ENCODE measurements around the gene ARID3A. TPM values are rescaled to one million over a fixed set of nuclear protein-coding genes. Genes with fewer than 3 reads are reported as not detected.

Gene ARID3A
- total RNA-seq, 1 experiment from 2014 or later, result 5.6 TPM

GRCh38 chr19:944171-944567, 18.3 kb downstream of the ARID3A start:
- Histone ChIP-seq H3F3A (ENCODE audit: low read length, unreplicated experiment) (no peaks in the 10 kb centered on the region), H3K9me2 (replicated peaks; ENCODE audit: low read length) (no peaks in the 10 kb centered on the region), H2AFZ (ENCODE audit: low read length) (no peak overlapping the region), H3K79me2 (ENCODE audit: low read length) (peaks cover 4% of the 10 kb centered on the region; the same call in 1 of the 2 replicates), H3K4me3 (ENCODE audit: low read length) (no peak overlapping the region), H3K4me1 (ENCODE audit: insufficient read depth, low read length) (peaks cover 17% of the 10 kb centered on the region; the same call in 1 of the 2 replicates), H4K20me1 (ENCODE audit: low read length) (no peaks in the 10 kb centered on the region), H3K4me2 (ENCODE audit: low read length) (no peak overlapping the region), H3K36me3 (ENCODE audit: low read depth, low read length) (no peaks in the 10 kb centered on the region), H3K27me3 (ENCODE audit: low read length) (no peaks in the 10 kb centered on the region), H3K9ac (ENCODE audit: low read length) (no peak overlapping the region), H3K9me3 (ENCODE audit: low read length) (no peaks in the 10 kb centered on the region), H3K27ac (ENCODE audit: low read length) (no peak overlapping the region)
- TF ChIP-seq EZH2 (IDR thresholded peaks at IDR 0.05; ENCODE audit: low read length, unreplicated experiment) (no peak), CTCF (conservative IDR thresholded peaks at IDR 0.05; ENCODE audit: low read depth, low read length) (no peak), EZH2phosphoT487 (IDR thresholded peaks at IDR 0.05; ENCODE audit: borderline replicate concordance, low read length) (no peak)
- no TSS peak for BruUV-seq (replicated peaks)
- POLR2A ChIA-PET (ENCODE audit: unreplicated experiment), result no interaction called here
- intact Hi-C loops (cut with micrococcal nuclease), result no loop called here
- ATAC-seq, result no peak
- DNase-seq, result no peak
- CTCF ChIA-PET, result no interaction called here

DNA sequence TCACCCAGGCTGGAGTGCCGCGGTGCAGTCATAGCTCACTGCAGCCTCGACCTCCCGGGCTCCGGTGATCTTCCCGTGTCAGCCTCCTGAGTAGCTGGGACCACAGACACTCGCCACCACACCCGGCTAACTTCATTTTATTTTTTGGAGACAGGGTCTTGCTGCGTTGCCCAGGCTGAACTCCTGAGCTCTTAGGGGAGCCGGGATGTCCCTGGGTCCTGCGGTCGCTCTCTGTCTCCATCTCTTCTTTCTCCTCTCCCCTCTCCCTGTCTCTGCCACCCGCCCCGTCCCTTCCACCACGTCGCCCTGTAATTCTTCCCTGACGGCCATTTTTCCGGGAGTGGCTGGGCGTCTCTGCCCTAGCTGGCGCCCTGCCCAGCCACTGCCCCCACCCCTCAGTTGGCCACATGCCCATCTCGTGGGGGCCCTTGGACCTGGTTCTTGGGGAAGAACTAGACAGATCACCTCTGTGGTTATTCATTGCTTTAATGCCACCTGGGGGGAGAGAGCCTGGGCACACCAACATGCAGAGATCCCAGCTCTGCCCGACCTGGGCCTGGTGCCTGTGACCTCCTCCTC, 18.9 kb downstream of the ARID3A start:
- Histone ChIP-seq H3K4me3 (ENCODE audit: low read length) (no peak overlapping the region), H2AFZ (ENCODE audit: low read length) (no peak overlapping the region), H3K9ac (ENCODE audit: low read length) (no peak overlapping the region), H3K9me3 (ENCODE audit: low read length) (no peaks in the 10 kb centered on the region), H4K20me1 (ENCODE audit: low read length) (no peaks in the 10 kb centered on the region), H3F3A (ENCODE audit: low read length, unreplicated experiment) (no peaks in the 10 kb centered on the region), H3K36me3 (ENCODE audit: low read depth, low read length) (no peaks in the 10 kb centered on the region), H3K9me2 (replicated peaks; ENCODE audit: low read length) (no peaks in the 10 kb centered on the region), H3K27me3 (ENCODE audit: low read length) (no peaks in the 10 kb centered on the region), H3K4me2 (ENCODE audit: low read length) (no peak overlapping the region), H3K79me2 (ENCODE audit: low read length) (peaks cover 4% of the 10 kb centered on the region; the same call in 1 of the 2 replicates), H3K27ac (ENCODE audit: low read length) (no peak overlapping the region), H3K4me1 (ENCODE audit: insufficient read depth, low read length) (peaks cover 17% of the 10 kb centered on the region; the same call in 1 of the 2 replicates)
- no peak for TF ChIP-seq CTCF (conservative IDR thresholded peaks at IDR 0.05; ENCODE audit: low read depth, low read length)
- TF ChIP-seq EZH2phosphoT487 (IDR thresholded peaks at IDR 0.05; ENCODE audit: borderline replicate concordance, low read length), result no peak
- no peak for TF ChIP-seq EZH2 (IDR thresholded peaks at IDR 0.05; ENCODE audit: low read length, unreplicated experiment)
- no TSS peak for BruUV-seq (replicated peaks)
- CTCF ChIA-PET, result no interaction called here
- intact Hi-C loops (cut with micrococcal nuclease), result no loop called here
- POLR2A ChIA-PET (ENCODE audit: unreplicated experiment), result no interaction called here
- no peak for DNase-seq
- ATAC-seq, result no peak

DNA sequence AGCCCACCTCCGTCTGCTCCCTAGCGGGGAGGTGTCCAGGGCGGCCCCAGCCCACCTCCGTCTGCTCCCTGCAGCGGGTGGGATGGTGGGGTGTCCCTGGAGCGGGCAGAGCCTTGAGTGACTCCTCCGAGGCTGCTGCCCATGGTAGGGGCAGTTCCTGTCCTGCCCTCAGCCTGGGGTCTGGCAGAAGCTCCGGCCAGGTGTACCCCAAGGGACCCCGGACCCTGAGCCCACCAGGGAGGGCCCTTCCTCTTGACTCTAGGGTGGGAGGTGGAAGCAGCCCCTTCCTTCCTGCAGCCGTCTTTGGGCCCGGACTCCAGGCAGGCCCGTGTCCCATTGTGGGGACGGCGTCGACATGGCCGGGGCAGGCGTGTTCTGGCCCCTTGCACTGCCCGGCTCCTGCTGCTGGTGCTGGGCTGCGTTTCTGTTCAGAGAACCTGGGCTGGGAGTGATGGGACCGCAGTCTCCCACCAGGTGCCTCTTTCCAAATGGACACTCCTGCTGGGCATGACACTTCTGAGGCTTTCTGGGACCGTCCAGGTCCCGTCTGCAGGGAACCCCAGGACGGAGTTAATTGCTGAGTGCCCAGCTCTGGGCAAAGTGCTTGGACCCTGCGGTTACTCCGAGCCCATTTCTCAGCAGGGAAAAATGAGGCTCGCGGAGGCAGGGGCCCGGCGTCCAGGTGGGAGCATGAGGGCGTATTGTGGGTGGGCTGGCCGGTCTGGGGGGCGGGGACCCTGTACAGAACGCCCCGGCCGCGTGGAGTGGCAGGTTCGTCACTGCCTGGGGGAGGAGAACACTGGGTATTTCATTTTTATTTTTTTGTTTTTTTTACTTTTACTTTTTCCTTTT, 19.8 kb downstream of the ARID3A start:
- intact Hi-C loops (cut with micrococcal nuclease), result no loop called here
- no peak overlapping the region for H2AFZ ChIP-seq (ENCODE audit: low read length)
- CTCF ChIA-PET, result no interaction called here
- no peaks in the 10 kb centered on the region for H4K20me1 ChIP-seq (ENCODE audit: low read length)
- no peaks in the 10 kb centered on the region for H3F3A ChIP-seq (ENCODE audit: low read length, unreplicated experiment)
- no peaks in the 10 kb centered on the region for H3K27me3 ChIP-seq (ENCODE audit: low read length)
- H3K27ac ChIP-seq (ENCODE audit: low read length), result no peak overlapping the region
- no peak overlapping the region for H3K4me3 ChIP-seq (ENCODE audit: low read length)
- H3K36me3 ChIP-seq (ENCODE audit: low read depth, low read length), result no peaks in the 10 kb centered on the region
- H3K9me2 ChIP-seq (replicated peaks; ENCODE audit: low read length), result no peaks in the 10 kb centered on the region
- DNase-seq, result no peak
- no peak overlapping the region for H3K9ac ChIP-seq (ENCODE audit: low read length)
- no peak for TF ChIP-seq EZH2phosphoT487 (IDR thresholded peaks at IDR 0.05; ENCODE audit: borderline replicate concordance, low read length)
- TF ChIP-seq EZH2 (IDR thresholded peaks at IDR 0.05; ENCODE audit: low read length, unreplicated experiment), result no peak
- TF ChIP-seq CTCF (conservative IDR thresholded peaks at IDR 0.05; ENCODE audit: low read depth, low read length), result no peak
- no peak overlapping the region for H3K4me2 ChIP-seq (ENCODE audit: low read length)
- POLR2A ChIA-PET (ENCODE audit: unreplicated experiment), result no interaction called here
- peaks cover 13% of the 10 kb centered on the region; the same call in 1 of the 2 replicates for H3K4me1 ChIP-seq (ENCODE audit: insufficient read depth, low read length)
- no peak for ATAC-seq
- H3K79me2 ChIP-seq (ENCODE audit: low read length), result peaks cover 4% of the 10 kb centered on the region; the same call in 1 of the 2 replicates
- no TSS peak for BruUV-seq (replicated peaks)
- H3K9me3 ChIP-seq (ENCODE audit: low read length), result no peaks in the 10 kb centered on the region
